Activated CD4-positive, alpha-beta T cell treated with anti-CD3 and anti-CD28 coated beads, Interleukin-2, amount 50 U/mL, for 16 hours (primary cell): ENCODE data around the gene FNIP2.
A peak's percentile ranks its signal among the peaks of the same experiment; 100 is the strongest.
"Not testable (repeated sequence)": the region's sequence is repeated elsewhere in the genome, so short reads cannot be mapped to it uniquely, and the experiment has no call there.

ENCODE experiments used
- DNase-seq: peaks from one replicate; pipeline ENCODE4 v3.0.0-alpha.2; 2020

Gene FNIP2

GRCh38 chr4:158768555-158769174 is at the start of gene FNIP2:
Gene FNIP2 (plus strand): TSS chr4:158769026. CDS start chr4:158769213, 187 bp downstream.
- peak; percentile 66 for DNase-seq

- DNase-seq: no peak
These were observed 47.1 kb upstream of the FNIP2 start for GRCh38 chr4:158721680-158722079.

- DNase-seq: no peak
These were observed 46.4 kb upstream of the FNIP2 start for GRCh38 chr4:158722291-158722916.

GRCh38 chr4:158722917-158723793 is 45.7 kb upstream of the FNIP2 start, which contains the start of gene PPID:
Gene PPID (minus strand): TSS chr4:158723396. CDS start chr4:158723288, 108 bp downstream.
- peak; percentile 91 for DNase-seq

- DNase-seq: peak; percentile 67
These were observed 44.2 kb upstream of the FNIP2 start for GRCh38 chr4:158724637-158725036.

- DNase-seq: no peak
These were observed 42.2 kb upstream of the FNIP2 start for GRCh38 chr4:158726633-158727032.

GRCh38 chr4:158728236-158728635 is 40.6 kb upstream of the FNIP2 start:
- DNase-seq: peak; percentile 45

GRCh38 chr4:158729716-158730559 is 38.9 kb upstream of the FNIP2 start:
- peak; percentile 75 for DNase-seq

GRCh38 chr4:158738866-158739265 is 30.0 kb upstream of the FNIP2 start:
- no peak for DNase-seq

- DNase-seq: no peak
These were observed 29.2 kb upstream of the FNIP2 start for GRCh38 chr4:158739600-158739999.

- no peak for DNase-seq
These were observed 27.4 kb upstream of the FNIP2 start for GRCh38 chr4:158741326-158742021.

GRCh38 chr4:158746537-158746936 is 22.3 kb upstream of the FNIP2 start:
- not testable (repeated sequence) for DNase-seq

GRCh38 chr4:158750379-158750778 is 18.4 kb upstream of the FNIP2 start:
- no peak for DNase-seq

GRCh38 chr4:158754385-158755180 is 14.2 kb upstream of the FNIP2 start:
- no peak for DNase-seq

GRCh38 chr4:158755819-158756218 is 13.0 kb upstream of the FNIP2 start:
- DNase-seq: not testable (repeated sequence)

- DNase-seq: no peak
These were observed 12.2 kb upstream of the FNIP2 start for GRCh38 chr4:158756588-158756987.

GRCh38 chr4:158758142-158758541 is 10.7 kb upstream of the FNIP2 start:
- no peak for DNase-seq

- no peak for DNase-seq
These were observed 10.1 kb upstream of the FNIP2 start for GRCh38 chr4:158758703-158759102.

- DNase-seq: not testable (repeated sequence)
These were observed 9.3 kb upstream of the FNIP2 start for GRCh38 chr4:158759539-158759938.

GRCh38 chr4:158760866-158761265 is 8.0 kb upstream of the FNIP2 start:
- no peak for DNase-seq

- no peak for DNase-seq
These were observed 6.3 kb upstream of the FNIP2 start for GRCh38 chr4:158762553-158762952.
